Activated CD4-positive, CD25-positive, alpha-beta regulatory T cell treated with anti-CD3 and anti-CD28 coated beads, Interleukin-2, amount 50 U/mL, for 24 hours (primary cell): ENCODE data around the gene SGMS1.

Experiments used
- ATAC-seq, 2 donors: fragments of 150-1000 bp; cut with Tn5 transposase; one replicate each; pipeline ENCODE4 v1.10.0; 2021; ENCODE audit warnings: mild to moderate bottlenecking in 1 of 2, moderate library complexity in 1 of 2

SGMS1 gene

GRCh38 chr10:50531388-50532077 lies 92.2 kb downstream of the SGMS1 start:
- ATAC-seq: no peak

GRCh38 chr10:50529660-50530059 lies 94.1 kb downstream of the SGMS1 start:
- no peak for ATAC-seq

GRCh38 chr10:50528206-50528605 lies 95.5 kb downstream of the SGMS1 start:
- no peak for ATAC-seq

GRCh38 chr10:50527442-50528043 lies 96.2 kb downstream of the SGMS1 start:
- peak; percentile 63 to 87 for ATAC-seq

GRCh38 chr10:50526185-50526584 lies 97.6 kb downstream of the SGMS1 start:
- no peak for ATAC-seq

GRCh38 chr10:50523357-50523756 lies 100.4 kb downstream of the SGMS1 start:
- no peak for ATAC-seq

- no peak for ATAC-seq
Measured at GRCh38 chr10:50522908-50523307, 100.8 kb downstream of the SGMS1 start.

GRCh38 chr10:50520115-50520514 lies 103.6 kb downstream of the SGMS1 start:
- no peak for ATAC-seq

GRCh38 chr10:50517626-50518025 lies 106.1 kb downstream of the SGMS1 start:
- ATAC-seq: no peak

- ATAC-seq: no peak
Measured at GRCh38 chr10:50516171-50516570, 107.6 kb downstream of the SGMS1 start.

GRCh38 chr10:50515420-50515819 lies 108.3 kb downstream of the SGMS1 start:
- ATAC-seq: no peak

- ATAC-seq: no peak
Measured at GRCh38 chr10:50514995-50515394, 108.8 kb downstream of the SGMS1 start.

GRCh38 chr10:50513956-50514355 lies 109.8 kb downstream of the SGMS1 start:
- no peak for ATAC-seq

GRCh38 chr10:50512743-50513416 lies 110.9 kb downstream of the SGMS1 start:
- peak in 1 of 2 donors; percentile 12 for ATAC-seq

- no peak for ATAC-seq
Measured at GRCh38 chr10:50512214-50512595, 111.6 kb downstream of the SGMS1 start.

GRCh38 chr10:50511492-50512213 lies 112.1 kb downstream of the SGMS1 start:
- ATAC-seq: peak; percentile 38 to 46

- ATAC-seq: no peak
Measured at GRCh38 chr10:50510517-50511473, 113.0 kb downstream of the SGMS1 start.

GRCh38 chr10:50508315-50509051 lies 115.3 kb downstream of the SGMS1 start:
- ATAC-seq: peak; percentile 80 to 85

- no peak for ATAC-seq
Measured at GRCh38 chr10:50506861-50507573, 116.7 kb downstream of the SGMS1 start.

GRCh38 chr10:50504389-50504788 lies 119.4 kb downstream of the SGMS1 start:
- no peak for ATAC-seq
